Left cardiac atrium (tissue), 4 donors: ENCODE results near the gene PROSER3. TPM values are rescaled to one million over a fixed set of nuclear protein-coding genes. Genes with fewer than 3 reads are reported as not detected.

Experiments
- ATAC-seq, 2 donors: fragments of 200-7000 bp; cut with Tn5 transposase; one replicate each; pipeline ENCODE4 v1.9.1; 2020; ENCODE audit warnings: mild to moderate bottlenecking in 2 of 2, moderate library complexity in 2 of 2
- DNase-seq: peaks from one replicate; pipeline ENCODE4 v3.0.0-alpha.2; 2020
- intact Hi-C, 2 donors: fragments of 100-400 bp; cut with DNase I; formaldehyde crosslinking; loops; one replicate each; pipeline versions ENCODE4 v1.14.1 to v1.15.1; 2022 to 2023
- long read RNA-seq: library from polyadenylated mRNA; unstranded; transcript quantifications from one replicate; pipeline ENCODE4 v2.0.0, GENCODE V29; 2021
- total RNA-seq, 2 donors: library from RNA; stranded (reverse); fragmentation: NEBNext Ultra II Directional; extraction: Animal tissue kit (Norgen Biotek cat#: 25700); gene quantifications; one replicate each; pipeline ENCODE4 v1.2.1, GENCODE V29; 2021
- donor health status: DM: no; HTN: yes; CAD: no.
- donor health status: DM: no; HTN: yes; CAD: no; lungs with severe emphysema.
- donor health status: DM: yes; HTN: yes; CAD: no.
- donor health status: Dilated cardiomyopathy.

Gene PROSER3
- total RNA-seq, result 1 to 10 TPM; 6.8 to 8.4 TPM
- long read RNA-seq, result 0 reads

GRCh38 chr19:35757749-35758608 is at the start of gene PROSER3:
TSS of gene PROSER3 (plus strand) at chr19:35758176. CDS start at chr19:35758216, 40 bp downstream.
- intact Hi-C loops, result no loop called here
- ATAC-seq (peak; percentile 81 to 88), DNase-seq (peak; percentile 97)

GRCh38 chr19:35708391-35708790 is 49.6 kb upstream of the PROSER3 start:
- DNase-seq (no peak), ATAC-seq (no peak)
- intact Hi-C loops, result no loop called here

DNA sequence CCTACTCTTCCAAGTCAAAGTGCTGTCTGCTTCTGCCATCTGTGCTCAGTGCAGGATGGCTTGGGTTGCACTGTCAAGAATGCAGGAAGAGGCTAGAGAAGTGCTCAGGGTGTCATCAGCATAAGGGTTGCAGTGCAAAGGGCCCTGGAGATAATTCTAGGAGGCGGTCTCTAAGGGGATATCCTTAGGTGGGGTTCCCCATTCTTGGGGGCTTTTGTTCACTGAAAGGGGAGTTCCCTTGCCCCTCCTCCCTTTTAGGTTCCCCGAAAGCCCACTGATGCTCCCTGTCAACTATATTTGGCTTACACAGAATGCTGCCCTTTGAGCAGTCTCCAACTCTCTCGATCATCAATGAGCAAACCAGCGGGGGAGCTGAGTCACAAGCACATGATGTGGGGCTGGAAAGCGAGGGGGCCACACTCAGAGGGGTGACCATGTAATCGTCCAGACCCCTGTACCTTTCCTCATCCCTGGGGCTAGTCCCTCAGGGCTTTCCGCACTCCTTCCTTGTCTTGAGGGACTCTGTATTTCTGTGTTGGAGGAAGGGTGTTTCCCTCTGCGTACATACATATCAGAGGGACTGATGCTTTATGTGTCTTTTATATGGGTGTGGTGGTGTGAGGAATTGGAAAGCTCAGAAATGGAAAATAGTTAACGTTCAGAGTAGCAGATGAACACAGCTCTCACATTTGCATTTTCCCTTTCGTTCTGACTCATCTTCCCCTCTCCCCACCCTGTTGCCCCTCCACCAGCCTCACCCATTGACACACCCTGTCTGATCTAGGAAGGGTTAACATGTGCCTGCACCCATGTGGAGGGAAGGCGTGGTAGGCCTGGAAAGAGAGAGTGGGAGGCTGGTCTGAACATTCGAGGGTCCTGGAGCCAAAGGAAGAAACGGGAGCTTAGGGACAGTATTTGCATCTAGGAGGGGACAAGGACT is 46.9 kb upstream of the PROSER3 start:
- DNase-seq (no peak), ATAC-seq (no peak)
- intact Hi-C loops, result loop anchor here in 1 of 2 donors (5.0 to 10.0 kb wide), 2 partner anchors 159 to 224 kb away; partner anchors contain the start of gene LRFN3

- intact Hi-C loops, result loop anchor here in 1 of 2 donors (5.0 to 10.0 kb wide), 2 partner anchors 161 to 222 kb away; partner anchors contain the start of gene LRFN3
- DNase-seq (no peak), ATAC-seq (no peak)
These were observed 45.1 kb upstream of the PROSER3 start for GRCh38 chr19:35712567-35713505.

GRCh38 chr19:35713506-35713850 is 44.5 kb upstream of the PROSER3 start:
- no peak for ATAC-seq
- intact Hi-C loops, result loop anchor here in 1 of 2 donors (5.0 to 10.0 kb wide), 2 partner anchors 161 to 221 kb away; partner anchors contain the start of gene LRFN3
- DNase-seq, result no peak

DNA sequence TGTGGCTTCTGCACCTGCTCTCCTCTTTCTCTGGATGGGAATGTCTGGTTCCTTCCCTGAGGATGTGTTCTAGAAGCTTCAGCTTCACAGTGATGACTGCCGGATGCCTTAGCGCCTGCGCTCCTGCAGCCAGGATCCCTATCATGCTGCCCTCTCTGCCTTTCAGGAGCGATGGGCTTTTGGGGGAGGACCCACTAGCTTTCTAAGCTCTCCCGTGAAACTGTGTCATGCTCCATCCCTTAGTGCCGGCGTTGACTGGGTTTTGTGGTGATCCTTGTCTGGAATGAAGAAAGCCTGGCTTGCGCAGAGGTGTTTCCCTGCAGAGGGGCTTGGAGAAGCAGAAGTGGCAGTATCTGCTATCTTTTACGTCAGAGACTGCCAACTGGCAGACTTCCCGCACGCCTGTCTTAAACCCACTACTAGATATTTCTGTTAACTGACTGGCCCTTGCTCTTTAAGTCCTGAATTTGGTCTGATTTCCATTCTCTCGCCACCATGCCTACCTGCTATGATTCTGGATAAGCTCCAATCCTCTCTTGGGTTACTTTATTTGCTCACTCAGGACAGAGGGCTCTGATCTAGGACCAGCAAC is 44.0 kb upstream of the PROSER3 start:
- no peak for ATAC-seq
- no peak for DNase-seq
- intact Hi-C loops, result loop anchor here in 1 of 2 donors (5.0 to 10.0 kb wide), 2 partner anchors 162 to 221 kb away; partner anchors contain the start of gene LRFN3

GRCh38 chr19:35714601-35715354 is 43.2 kb upstream of the PROSER3 start:
- intact Hi-C loops, result loop anchor here (5.0 to 10.0 kb wide), 3 partner anchors 162 to 220 kb away; partner anchors contain the start of genes LRFN3 (in 1 of the 2) and TMEM147 (in 1 of the 2)
- DNase-seq (no peak), ATAC-seq (no peak)

DNA sequence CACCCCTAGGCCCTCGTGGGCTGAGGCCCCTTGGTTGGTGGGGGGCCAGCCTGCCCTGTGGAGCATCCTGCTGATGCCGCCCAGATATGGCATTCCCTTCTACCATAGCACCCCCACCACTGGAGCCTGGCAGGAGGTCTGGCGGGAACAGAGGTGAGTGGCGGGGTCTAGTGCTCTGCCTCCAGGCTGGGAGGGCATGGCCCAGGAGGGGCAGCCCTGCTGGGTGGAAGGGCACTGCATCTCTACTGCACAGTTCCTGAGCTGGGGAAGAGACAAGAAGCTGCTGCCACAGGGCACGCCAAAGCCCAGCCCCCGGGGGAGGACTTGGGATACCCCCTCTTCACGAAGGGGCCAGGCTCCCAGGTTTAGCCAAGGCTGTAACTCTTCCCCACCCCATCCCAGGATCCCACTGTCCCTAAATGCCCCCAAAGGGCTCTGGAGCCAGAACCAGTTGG is 42.6 kb upstream of the PROSER3 start:
- no peak for DNase-seq
- intact Hi-C loops, result loop anchor here (5.0 to 10.0 kb wide), 2 partner anchors 168 to 219 kb away; partner anchors contain the start of genes LRFN3 (in 1 of the 2) and TMEM147 (in 1 of the 2)

GRCh38 chr19:35715981-35716800 is 41.8 kb upstream of the PROSER3 start:
- intact Hi-C loops, result loop anchor here (2.0 to 10.0 kb wide), 3 partner anchors 23 to 219 kb away; partner anchors contain the start of genes LRFN3 (in 1 of the 2) and TMEM147 (in 1 of the 2)
- DNase-seq (peak; percentile 73), ATAC-seq (peak; percentile 42 to 56)

More for the DNA sequence above, 42.6 kb upstream of the PROSER3 start:
- ATAC-seq, result no peak

GRCh38 chr19:35716801-35717664 is 40.9 kb upstream of the PROSER3 start:
- intact Hi-C loops, result loop anchor here (2.0 to 10.0 kb wide), 3 partner anchors 24 to 218 kb away; partner anchors contain the start of genes LRFN3 (in 1 of the 2) and TMEM147 (in 1 of the 2)
- DNase-seq (peak; percentile 97), ATAC-seq (peak; percentile 94 to 96)

GRCh38 chr19:35717665-35718344 is 40.2 kb upstream of the PROSER3 start, which contains the start of gene KMT2B:
TSS of gene KMT2B (plus strand) at chr19:35718003. CDS start at chr19:35718019, 16 bp downstream.
- ATAC-seq, result peak; percentile 77 to 80
- no peak for DNase-seq
- intact Hi-C loops, result loop anchor here (2.0 to 10.0 kb wide), 3 partner anchors 25 to 217 kb away; partner anchors contain the start of genes LRFN3 (in 1 of the 2) and TMEM147 (in 1 of the 2)

- intact Hi-C loops, result loop anchor here (5.0 to 10.0 kb wide), 2 partner anchors 171 to 216 kb away; partner anchors contain the start of genes LRFN3 (in 1 of the 2) and TMEM147 (in 1 of the 2)
- ATAC-seq (no peak), DNase-seq (peak; percentile 60)
These were observed 39.5 kb upstream of the PROSER3 start for GRCh38 chr19:35718345-35719041.
